ENCODE data around the gene POMT1.
"Not testable (repeated sequence)": the region's sequence is repeated elsewhere in the genome, so short reads cannot be mapped to it uniquely, and the experiment has no call there.

Gene POMT1, protein sequence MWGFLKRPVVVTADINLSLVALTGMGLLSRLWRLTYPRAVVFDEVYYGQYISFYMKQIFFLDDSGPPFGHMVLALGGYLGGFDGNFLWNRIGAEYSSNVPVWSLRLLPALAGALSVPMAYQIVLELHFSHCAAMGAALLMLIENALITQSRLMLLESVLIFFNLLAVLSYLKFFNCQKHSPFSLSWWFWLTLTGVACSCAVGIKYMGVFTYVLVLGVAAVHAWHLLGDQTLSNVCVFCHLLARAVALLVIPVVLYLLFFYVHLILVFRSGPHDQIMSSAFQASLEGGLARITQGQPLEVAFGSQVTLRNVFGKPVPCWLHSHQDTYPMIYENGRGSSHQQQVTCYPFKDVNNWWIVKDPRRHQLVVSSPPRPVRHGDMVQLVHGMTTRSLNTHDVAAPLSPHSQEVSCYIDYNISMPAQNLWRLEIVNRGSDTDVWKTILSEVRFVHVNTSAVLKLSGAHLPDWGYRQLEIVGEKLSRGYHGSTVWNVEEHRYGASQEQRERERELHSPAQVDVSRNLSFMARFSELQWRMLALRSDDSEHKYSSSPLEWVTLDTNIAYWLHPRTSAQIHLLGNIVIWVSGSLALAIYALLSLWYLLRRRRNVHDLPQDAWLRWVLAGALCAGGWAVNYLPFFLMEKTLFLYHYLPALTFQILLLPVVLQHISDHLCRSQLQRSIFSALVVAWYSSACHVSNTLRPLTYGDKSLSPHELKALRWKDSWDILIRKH

DNA sequence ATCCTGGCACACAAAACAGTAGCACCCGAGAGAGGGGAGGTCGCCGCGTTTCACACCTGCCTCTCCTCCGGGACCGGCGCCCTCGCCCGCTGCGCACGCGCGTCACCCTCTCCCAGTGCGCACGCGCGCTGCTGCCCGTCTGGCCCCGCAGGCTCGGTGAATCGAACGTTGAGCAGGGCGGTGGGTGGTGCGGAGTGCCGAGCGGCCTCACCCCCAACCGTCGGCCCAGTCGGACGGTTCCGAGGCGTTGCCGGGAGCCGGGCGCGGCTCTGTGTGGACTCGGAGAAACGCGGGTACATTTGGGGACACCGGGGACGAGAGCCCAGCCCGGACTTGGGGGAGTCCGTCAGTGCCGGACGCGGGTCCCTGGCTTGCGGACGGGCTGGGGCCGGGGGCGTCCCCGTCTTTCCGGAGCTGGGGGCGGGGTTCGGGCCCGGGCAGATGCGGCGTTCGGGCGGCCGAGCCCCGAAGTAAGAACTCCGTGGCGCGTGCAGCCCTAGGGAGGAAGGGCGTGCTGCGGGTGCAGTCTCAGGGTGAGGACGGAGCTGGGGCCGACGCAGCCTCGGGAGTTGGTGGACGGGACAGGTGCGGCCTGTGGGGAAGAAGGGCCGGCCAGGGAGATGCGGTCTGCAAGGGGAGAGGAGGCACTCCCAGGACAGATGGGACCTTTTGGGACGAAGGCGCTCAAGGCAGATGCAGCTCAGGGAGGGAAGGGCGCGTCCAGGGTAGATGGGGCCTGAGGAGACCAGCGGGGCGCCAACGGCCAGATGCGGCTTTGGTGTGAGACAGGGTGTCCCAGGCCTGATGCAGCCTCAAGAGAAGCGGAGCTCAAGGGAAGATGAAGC is at the start of gene POMT1:
Gene POMT1, plus strand, starts transcription at position 138 of the 845 bp plus-strand sequence. CDS start 1,301 bp downstream, outside the sequence.
- peak; percentile 53 to 59 for DNase-seq

DNA sequence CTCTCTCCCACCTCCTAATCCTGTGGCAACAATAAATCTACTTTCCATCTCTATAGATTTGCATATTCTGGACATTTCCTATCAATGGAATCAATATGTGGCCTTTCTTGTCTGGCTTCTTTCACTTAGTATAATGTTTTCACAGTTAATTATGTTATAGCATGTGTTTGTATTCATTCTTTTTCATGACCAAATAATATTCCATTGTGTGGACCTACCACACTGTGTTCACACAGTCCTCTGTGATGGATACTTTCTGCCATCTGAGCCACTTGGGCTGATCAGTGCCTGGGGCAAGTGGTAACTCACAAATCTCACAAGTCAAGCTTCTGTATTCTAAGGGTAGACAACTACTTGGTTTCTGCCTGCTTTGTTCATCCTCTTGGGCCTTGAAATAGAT is 48.7 kb upstream of the POMT1 start:
- no peak for DNase-seq

DNA sequence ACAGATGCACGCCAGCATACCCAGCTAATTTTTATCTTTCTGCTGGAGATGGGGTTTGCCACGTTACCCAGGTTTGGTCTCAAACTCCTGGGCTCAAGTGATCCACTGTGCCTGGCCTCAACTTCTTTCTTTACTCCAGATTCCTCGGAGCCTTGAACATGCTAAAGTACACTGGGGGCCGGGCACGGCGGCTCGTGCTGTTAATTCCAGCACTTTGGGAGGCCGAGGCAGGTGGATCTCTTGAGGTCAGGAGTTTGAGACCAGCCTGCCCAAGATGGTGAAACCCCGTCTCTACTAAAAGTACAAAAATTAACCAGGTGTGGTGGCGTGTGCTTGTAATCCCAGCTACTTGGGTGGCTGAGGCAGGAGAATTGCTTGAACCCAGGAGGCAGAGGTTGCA is 47.1 kb upstream of the POMT1 start:
- not testable (repeated sequence) for DNase-seq

DNA sequence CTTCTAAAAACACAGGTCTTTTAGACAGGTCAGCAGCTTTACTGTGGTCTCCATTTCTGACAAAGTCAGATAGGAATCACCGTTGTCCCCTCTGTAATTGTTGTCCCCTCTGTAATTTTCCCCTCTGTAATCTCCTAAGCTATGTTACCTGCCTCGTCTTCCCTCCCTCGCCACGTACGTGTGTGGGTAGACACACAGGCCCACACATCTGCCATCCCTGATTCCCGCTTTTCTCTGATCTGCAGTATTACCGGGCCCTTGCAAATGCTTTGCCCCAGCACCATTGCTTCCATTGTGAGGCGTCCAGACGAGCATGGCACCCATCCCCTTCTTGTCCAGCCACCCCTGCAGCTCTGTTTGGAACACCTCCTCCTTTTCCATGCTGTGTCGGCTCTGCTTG is 45.0 kb upstream of the POMT1 start:
- DNase-seq, result no peak

DNA sequence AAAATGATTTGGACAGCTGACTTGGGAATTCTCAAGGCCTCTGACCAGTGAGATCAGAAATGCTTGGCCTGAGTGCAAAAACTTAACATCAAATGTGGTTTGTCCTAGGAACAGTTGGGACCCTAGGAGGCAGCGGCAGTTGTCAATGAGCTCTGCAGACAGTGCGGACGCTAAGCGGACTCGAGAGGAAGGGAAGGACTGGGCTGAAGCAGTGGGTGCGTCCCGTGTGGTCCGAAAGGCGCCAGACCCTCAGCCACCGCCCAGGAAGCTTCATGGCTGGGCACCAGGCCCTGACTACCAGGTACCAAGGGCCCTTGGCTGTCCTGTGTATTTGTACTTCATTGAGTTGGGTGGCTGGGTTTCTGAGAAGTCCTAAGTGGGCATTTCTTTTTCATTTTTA is 43.7 kb upstream of the POMT1 start:
- DNase-seq, result no peak

DNA sequence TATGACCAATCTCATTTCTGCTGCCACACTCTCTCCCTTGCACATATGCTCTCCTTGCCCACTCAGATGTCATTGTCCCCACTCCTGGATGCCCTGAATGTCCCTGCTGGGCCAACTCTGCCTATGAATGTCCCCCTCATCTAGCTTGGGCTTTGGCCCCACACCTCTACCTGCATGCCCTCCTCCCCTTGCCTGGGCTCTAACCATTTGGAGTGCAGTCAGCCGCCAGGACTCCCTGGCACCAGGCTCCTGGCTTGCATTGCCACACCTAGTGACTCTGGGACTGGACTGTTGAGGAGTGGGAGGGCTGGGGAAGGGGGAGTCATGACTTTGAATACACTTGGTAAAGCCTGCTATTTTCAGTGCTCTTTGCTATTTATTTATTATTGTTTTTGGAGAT is 41.6 kb upstream of the POMT1 start:
- no peak for DNase-seq

DNA sequence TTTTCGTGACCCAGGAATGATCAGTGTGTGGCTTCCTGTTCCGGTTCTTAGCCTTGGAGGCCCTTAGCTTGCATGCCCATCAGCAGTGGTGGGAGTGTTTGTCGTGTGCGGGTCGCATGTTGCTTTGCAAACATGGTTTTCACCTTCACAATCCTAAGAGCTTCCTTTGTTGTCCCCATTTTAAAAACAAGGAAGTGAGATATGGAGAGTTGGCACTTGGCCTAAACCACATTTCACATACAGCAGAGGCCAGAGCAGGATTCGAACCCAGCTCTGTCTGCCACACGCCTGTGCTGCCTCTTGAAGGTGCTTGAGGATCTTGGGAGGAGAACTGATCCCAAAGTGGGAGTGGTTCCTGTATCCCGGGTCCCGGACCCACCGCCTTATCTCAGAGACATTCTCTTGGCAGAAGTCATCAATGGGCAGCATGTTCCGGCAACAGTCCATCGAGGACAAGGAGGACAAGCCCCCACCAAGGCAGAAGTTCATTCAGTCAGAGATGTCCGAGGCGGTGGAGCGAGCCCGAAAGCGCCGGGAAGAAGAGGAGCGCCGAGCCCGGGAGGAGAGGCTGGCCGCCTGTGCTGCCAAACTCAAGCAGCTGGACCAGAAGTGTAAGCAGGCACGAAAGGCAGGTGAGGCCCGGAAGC is 38.2 kb upstream of the POMT1 start:
- no peak for DNase-seq

DNA sequence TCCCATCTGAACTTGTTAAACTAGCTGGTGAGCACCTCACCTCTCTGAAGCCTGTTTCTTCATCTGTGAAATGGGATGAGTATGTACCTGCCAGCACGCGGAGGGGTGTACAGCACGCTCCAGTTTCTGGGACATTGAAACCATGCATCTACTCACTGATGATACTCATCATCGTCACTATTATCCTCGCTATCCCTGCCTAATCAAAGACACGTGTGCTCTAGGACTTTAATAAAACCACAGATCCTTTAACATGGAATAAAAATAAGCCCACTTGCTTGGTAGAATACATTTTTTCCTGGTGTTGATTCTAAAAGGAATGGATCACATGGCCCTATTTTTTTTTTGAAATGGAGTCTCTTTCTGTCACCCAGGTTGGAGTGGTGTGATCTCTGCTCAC is 37.3 kb upstream of the POMT1 start:
- no peak for DNase-seq

DNA sequence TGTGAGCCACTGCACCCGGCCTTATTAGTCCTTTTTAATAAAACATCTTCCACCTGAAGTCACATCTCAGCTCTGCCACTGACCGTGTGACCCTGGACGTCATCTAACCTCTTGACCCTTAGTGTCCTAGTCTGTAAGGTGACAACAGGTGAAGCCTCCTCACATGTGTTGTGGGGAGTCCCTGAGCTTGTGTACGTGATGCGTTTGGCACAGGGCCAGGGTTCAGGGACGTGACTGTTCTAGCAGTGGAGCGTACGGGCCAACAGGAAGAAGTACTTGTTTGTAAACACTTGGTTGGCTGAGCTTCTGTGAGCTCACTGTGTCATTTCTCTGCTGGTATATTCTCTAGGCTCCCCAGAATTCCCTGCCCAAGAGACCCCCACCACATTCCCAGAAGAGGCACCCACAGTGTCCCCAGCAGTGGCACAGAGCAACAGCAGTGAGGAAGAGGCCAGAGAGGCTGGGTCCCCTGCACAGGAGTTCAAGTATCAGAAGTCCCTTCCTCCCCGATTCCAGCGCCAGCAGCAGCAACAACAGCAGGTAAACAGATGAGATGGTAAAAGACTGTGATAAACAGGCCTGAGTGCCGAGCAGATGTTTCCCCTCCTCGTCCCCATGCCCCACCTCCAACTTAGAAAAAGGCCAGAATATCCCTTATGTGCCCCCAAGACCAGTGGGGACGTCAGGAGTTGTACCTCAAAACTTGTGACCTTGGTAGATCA is 35.3 kb upstream of the POMT1 start:
- no peak for DNase-seq

DNA sequence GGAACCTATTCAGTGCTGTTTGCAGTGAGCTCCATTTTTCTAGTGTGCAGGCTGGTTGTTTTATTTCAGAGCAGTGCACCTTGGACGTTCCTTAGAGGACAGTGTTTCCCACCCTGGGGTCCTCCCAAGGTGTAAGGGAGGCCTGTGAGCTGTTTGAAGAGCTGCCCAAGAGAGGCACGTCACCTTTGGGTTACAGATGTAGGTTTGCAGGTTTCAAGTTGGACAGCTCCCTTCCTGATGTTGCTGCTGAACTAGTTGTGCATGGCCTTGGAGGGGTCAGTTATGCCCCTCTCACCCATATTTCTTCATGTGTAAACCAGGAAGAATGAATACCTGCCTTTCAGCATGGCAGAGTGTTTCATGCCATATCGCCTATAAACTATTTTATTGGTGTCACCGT is 34.7 kb upstream of the POMT1 start:
- no peak for DNase-seq

DNA sequence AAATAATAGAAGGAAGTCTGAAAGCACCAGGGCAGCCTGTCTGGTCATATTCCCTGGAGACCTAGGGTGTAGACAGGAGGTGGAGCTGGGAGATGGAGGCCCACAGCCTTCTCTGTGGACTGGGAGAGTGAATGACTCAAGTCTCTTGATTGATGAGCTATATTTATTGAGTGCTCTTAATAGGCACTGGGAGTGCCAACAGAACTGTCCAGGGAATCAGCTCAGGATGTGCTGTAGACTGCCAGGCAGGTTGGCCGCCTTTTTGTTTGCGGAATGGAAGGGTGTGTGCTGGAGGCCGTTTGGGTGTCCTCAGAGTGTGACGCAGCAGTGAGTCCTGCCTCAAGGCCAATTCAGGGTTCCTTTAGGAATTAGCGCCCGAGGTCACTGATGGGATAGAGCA is 33.4 kb upstream of the POMT1 start:
- DNase-seq, result no peak

DNA sequence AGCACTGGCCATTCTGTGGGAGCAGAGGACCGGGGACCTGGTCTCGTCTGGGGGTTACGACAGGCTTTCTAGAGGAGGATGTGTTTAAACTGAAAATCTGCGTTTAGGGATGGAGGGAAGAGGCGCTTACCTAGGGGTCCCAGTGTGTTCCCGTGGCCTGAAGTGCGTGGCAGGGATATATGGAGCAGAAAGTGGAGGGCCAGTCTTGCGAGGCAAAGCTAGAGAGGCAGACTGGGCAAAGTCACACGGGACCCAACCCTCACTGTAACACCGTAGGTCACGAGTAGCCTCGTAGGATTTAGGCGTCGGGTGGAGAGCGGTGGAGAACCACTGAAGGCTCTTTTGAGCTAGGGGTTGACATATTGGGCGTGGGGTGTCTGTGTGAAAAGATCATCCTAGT is 32.8 kb upstream of the POMT1 start:
- no peak for DNase-seq

DNA sequence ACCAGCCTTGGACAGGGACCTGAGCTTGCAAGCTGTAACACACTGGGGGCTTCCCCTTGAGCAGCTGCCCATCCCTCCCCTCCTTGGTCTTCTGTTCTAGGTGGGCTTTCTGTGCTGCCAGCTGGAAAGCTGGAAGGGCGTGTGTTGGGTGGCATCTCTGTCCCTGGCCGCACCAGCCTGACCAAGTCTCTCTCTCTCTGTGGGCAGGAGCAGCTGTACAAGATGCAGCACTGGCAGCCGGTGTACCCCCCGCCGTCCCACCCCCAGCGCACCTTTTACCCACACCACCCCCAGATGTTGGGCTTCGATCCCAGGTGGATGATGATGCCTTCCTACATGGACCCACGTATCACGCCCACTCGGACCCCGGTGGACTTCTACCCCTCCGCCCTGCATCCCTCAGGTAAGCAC is 32.1 kb upstream of the POMT1 start:
- no peak for DNase-seq

DNA sequence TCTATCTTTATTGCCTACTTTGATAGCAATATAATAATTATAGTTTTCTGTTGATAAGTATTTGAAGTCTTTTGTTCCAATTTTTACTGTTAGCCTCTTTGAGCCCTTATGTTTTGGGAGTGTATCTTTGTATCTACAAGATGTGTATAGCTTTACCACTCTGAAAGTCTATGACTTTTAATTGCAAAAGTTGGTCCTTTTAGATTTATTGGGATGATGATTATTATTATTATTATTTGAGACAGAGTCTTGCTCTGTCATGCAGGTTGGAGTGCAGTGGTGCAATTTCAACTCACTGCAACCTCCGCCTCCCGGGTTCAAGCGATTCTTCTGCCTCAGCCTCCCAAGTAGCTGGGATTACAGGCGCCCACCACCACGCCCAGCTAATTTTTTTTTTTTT is 30.6 kb upstream of the POMT1 start:
- not testable (repeated sequence) for DNase-seq

DNA sequence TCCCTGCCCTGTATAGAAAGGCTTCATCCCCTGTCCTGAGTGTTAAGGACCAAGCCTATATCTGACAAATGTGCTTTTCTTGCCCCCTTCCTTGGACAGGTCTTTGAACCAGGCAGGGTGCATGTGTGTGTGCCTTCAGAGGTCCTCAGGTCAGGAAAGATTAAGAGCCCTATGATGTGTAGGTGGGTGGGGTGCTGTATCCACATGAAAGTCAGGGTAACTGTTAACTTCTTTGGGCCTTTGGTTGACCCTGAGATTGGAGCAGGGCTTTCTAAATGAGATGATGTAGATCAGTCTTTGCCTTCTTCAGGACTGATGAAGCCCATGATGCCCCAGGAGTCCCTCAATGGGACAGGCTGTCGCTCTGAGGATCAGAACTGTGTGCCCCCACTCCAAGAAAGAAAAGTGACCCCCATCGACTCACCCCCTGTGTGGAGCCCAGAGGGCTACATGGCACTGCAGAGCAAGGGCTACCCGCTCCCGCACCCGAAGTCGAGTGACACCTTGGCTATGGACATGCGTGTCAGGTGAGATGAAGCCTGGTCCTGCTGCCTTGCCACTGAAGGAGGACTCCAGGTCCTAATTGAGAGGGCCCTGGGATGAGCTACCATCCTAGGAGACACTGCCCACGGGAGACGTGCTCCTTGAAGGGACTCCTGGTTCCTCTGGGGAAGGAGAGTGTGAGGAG is 29.4 kb upstream of the POMT1 start:
- no peak for DNase-seq

DNA sequence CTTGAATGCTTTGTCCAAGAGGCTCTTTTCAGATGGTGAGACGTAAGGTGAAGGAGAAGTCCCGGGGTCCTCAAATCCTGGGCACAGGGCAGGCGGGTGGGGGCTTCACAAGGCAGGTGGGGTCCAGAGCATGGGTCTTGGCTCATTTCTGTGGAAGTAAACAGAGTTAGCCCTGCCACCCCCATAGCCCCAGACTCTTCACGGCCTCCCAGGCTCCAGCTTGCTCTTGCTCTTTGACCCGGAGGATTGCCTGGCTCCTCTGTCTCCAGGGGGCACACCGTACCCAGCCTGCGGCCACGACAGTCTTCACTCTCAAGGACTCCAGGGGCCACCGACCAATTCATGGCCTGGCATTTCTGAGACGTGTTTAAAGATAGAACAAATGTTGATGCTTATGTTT is 28.8 kb upstream of the POMT1 start:
- DNase-seq, result no peak

DNA sequence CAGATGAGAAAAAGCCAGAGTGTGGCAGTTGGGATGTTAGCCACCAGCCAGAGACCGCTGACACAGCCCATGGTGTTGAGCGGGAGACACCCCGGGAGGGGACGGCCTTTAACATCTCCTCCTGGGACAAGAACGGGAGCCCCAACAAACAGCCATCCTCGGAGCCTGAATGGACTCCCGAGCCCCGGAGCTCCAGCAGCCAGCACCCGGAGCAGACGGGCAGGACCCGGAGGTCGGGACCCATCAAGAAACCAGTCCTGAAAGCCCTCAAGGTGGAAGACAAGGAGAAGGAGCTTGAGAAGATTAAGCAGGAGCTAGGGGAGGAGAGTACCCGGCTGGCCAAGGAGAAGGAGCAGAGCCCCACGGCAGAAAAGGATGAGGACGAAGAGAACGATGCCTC is 28.0 kb upstream of the POMT1 start:
- no peak for DNase-seq

DNA sequence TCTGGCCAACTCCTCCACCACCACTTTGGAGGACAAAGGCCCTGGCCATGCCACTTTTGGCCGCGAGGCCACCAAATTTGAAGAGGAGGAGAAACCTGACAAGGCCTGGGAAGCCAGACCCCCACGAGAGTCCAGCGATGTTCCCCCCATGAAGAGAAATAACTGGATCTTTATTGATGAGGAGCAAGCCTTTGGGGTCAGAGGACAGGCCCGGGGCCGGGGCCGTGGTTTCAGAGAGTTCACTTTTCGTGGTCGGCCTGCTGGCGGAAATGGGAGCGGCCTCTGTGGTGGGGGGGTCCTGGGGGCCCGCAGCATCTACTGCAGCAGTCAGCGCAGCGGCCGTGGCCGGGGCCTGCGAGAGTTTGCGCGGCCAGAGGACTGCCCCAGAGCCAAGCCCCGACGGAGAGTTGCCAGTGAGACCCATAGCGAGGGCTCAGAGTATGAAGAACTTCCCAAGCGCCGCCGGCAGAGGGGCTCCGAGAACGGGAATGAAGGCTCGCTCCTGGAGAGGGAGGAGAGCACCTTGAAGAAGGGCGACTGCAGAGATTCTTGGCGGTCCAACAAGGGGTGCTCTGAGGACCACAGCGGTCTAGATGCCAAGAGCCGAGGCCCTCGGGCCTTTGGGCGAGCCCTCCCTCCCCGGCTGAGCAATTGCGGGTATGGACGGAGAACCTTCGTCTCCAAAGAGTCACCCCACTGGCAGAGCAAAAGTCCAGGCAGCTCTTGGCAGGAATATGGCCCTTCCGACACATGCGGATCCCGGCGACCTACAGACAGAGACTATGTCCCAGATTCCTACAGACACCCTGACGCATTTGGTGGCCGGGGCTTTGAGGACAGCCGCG is 27.4 kb upstream of the POMT1 start:
- DNase-seq, result no peak

DNA sequence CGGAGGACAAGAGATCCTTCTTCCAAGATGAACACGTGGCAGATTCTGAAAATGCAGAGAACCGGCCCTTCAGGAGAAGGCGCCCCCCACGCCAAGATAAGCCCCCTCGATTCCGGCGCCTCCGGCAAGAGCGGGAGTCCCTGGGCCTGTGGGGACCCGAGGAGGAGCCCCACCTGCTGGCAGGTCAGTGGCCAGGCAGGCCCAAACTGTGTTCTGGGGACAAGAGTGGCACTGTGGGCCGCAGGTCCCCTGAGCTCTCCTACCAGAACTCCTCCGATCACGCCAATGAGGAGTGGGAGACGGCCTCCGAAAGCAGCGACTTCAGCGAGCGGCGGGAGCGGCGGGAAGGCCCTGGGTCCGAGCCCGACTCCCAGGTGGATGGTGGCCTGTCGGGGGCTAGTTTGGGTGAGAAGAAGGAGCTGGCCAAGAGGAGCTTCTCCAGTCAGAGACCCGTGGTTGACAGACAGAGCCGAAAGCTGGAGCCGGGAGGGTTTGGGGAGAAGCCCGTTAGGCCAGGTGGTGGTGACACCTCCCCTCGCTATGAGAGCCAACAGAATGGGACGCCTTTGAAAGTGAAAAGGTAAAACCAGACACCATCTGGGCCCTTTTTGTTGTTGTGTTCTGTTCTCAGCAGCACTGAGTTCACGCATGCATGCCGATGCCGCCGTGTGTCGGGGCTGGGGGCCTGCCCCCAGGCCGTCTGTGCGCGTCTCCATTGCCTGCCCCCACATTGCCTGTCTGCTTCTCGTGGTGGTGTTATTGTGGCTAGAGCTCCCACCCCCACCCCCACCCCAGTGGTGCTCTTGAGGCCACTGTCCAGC is 26.6 kb upstream of the POMT1 start:
- DNase-seq, result no peak

Data from NCI-H187 (cell line).